Measurements from ENCODE around the gene LCN1.

DNA sequence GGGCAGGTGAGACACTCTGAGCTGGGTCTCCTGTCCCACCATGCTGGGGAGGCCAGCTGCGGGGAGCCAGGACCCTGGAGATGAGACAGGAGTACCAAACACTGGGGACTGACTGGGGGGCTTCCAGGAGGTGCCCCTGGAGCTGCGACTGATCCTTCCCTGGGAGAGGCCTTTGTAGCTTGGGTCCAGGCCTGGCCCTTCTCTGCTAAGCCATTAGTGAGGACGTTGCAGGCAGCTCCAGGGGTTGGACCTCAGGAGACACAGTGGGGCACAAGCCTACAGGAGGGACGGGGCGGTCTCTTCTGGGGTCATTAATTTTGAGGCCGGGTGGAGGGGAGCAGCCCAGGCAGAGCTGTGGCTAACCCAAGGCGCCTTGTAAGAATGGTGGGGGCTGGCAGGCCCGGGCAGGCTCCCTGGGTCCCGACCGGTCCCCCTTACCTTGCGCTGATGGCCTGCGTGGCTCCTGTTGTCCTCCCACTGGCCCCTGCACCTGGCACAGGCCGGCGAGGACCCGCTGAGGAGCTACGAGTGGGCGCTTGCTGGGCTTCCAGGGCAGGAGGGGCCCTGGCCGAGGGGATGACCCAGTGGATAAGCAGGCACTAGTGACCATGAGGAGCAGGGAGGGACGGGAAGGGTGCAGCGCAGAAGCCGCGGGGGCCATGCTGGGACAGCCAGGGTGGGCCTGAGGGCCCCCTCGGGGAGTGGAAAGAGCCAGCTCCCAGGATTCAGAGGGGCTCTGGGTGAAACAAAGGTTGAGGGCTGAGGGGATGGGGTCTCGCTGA, 15.6 kb upstream of the LCN1 start:
- TF ChIP-seq, protein P1, sequence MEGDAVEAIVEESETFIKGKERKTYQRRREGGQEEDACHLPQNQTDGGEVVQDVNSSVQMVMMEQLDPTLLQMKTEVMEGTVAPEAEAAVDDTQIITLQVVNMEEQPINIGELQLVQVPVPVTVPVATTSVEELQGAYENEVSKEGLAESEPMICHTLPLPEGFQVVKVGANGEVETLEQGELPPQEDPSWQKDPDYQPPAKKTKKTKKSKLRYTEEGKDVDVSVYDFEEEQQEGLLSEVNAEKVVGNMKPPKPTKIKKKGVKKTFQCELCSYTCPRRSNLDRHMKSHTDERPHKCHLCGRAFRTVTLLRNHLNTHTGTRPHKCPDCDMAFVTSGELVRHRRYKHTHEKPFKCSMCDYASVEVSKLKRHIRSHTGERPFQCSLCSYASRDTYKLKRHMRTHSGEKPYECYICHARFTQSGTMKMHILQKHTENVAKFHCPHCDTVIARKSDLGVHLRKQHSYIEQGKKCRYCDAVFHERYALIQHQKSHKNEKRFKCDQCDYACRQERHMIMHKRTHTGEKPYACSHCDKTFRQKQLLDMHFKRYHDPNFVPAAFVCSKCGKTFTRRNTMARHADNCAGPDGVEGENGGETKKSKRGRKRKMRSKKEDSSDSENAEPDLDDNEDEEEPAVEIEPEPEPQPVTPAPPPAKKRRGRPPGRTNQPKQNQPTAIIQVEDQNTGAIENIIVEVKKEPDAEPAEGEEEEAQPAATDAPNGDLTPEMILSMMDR (IDR thresholded peaks at IDR 0.05) = no peak
- no peak for TF ChIP-seq POLR2A (IDR thresholded peaks at IDR 0.05)
- no peak for TF ChIP-seq EP300 (IDR thresholded peaks at IDR 0.05)
- no peak for TF ChIP-seq POLR2AphosphoS5 (IDR thresholded peaks at IDR 0.05)

All from gastroesophageal sphincter (tissue), 3 donors.